ENCODE data around the gene TWF2. TPM values are rescaled to one million over a fixed set of nuclear protein-coding genes. Genes with fewer than 3 reads are reported as not detected.

Gene TWF2
- total RNA-seq, 2 experiments from 2014 or later = 127 to 134 TPM

- no peak for DNase-seq
- H3K27me3 Mint-ChIP-seq = no peaks in the 10 kb centered on the region
- peaks cover 84% of the 10 kb centered on the region for H3K4me1 Mint-ChIP-seq
- H3K36me3 Mint-ChIP-seq = peaks cover 85% of the 10 kb centered on the region
- H3K9me3 Mint-ChIP-seq = no peaks in the 10 kb centered on the region
- H3K27ac Mint-ChIP-seq = peak overlapping the region; percentile 95
- peak overlapping the region; percentile 72 for H3K4me3 Mint-ChIP-seq
Measured at GRCh38 chr3:52270252-52270754, 31.3 kb upstream of the TWF2 start.

GRCh38 chr3:52269776-52270175, 30.8 kb upstream of the TWF2 start:
- no peaks in the 10 kb centered on the region for H3K9me3 Mint-ChIP-seq
- peak overlapping the region; percentile 95 for H3K27ac Mint-ChIP-seq
- H3K27me3 Mint-ChIP-seq = no peaks in the 10 kb centered on the region
- H3K4me3 Mint-ChIP-seq = peak overlapping the region; percentile 72
- DNase-seq = no peak
- H3K4me1 Mint-ChIP-seq = peaks cover 86% of the 10 kb centered on the region
- peaks cover 84% of the 10 kb centered on the region for H3K36me3 Mint-ChIP-seq

GRCh38 chr3:52268036-52268435, 29.1 kb upstream of the TWF2 start:
- peak; percentile 65 for DNase-seq
- Mint-ChIP-seq H3K4me1 (peaks cover 83% of the 10 kb centered on the region), H3K4me3 (peak overlapping the region; percentile 57), H3K9me3 (no peaks in the 10 kb centered on the region), H3K27ac (peak overlapping the region; percentile 95), H3K27me3 (no peaks in the 10 kb centered on the region), H3K36me3 (peaks cover 84% of the 10 kb centered on the region)

- Mint-ChIP-seq H3K36me3 (peaks cover 80% of the 10 kb centered on the region), H3K27ac (peak overlapping the region; percentile 31)
- no peak for DNase-seq
Measured at GRCh38 chr3:52265387-52265786, 26.4 kb upstream of the TWF2 start.

GRCh38 chr3:52262447-52262846, 23.5 kb upstream of the TWF2 start:
- Mint-ChIP-seq H3K27ac (peak overlapping the region; percentile 79), H3K4me1 (peaks cover 72% of the 10 kb centered on the region), H3K27me3 (no peaks in the 10 kb centered on the region), H3K4me3 (no peak overlapping the region), H3K9me3 (no peaks in the 10 kb centered on the region), H3K36me3 (peaks cover 86% of the 10 kb centered on the region)
- no peak for DNase-seq

More at GRCh38 chr3:52265387-52265786, 26.4 kb upstream of the TWF2 start:
- Mint-ChIP-seq H3K4me3 (no peak overlapping the region), H3K27me3 (no peaks in the 10 kb centered on the region), H3K4me1 (peaks cover 76% of the 10 kb centered on the region), H3K9me3 (no peaks in the 10 kb centered on the region)

GRCh38 chr3:52259448-52259847, 20.5 kb upstream of the TWF2 start:
- no peak for DNase-seq
- peaks cover 84% of the 10 kb centered on the region for H3K4me1 Mint-ChIP-seq
- H3K27me3 Mint-ChIP-seq = no peaks in the 10 kb centered on the region
- no peaks in the 10 kb centered on the region for H3K9me3 Mint-ChIP-seq
- peaks cover 87% of the 10 kb centered on the region for H3K36me3 Mint-ChIP-seq
- no peak overlapping the region for H3K4me3 Mint-ChIP-seq
- H3K27ac Mint-ChIP-seq = peak overlapping the region; percentile 79

GRCh38 chr3:52259035-52259434, 20.1 kb upstream of the TWF2 start:
- no peaks in the 10 kb centered on the region for H3K27me3 Mint-ChIP-seq
- H3K4me1 Mint-ChIP-seq = peaks cover 84% of the 10 kb centered on the region
- no peak overlapping the region for H3K4me3 Mint-ChIP-seq
- no peak for DNase-seq
- no peaks in the 10 kb centered on the region for H3K9me3 Mint-ChIP-seq
- peak overlapping the region; percentile 79 for H3K27ac Mint-ChIP-seq
- peaks cover 83% of the 10 kb centered on the region for H3K36me3 Mint-ChIP-seq

- no peaks in the 10 kb centered on the region for H3K27me3 Mint-ChIP-seq
- H3K27ac Mint-ChIP-seq = peak overlapping the region; percentile 79
- H3K4me3 Mint-ChIP-seq = no peak overlapping the region
- H3K9me3 Mint-ChIP-seq = no peaks in the 10 kb centered on the region
- H3K36me3 Mint-ChIP-seq = peaks cover 79% of the 10 kb centered on the region
- no peak for DNase-seq
- H3K4me1 Mint-ChIP-seq = peaks cover 86% of the 10 kb centered on the region
Measured at GRCh38 chr3:52257911-52258310, 19.0 kb upstream of the TWF2 start.

GRCh38 chr3:52256622-52257021, 17.7 kb upstream of the TWF2 start:
- H3K9me3 Mint-ChIP-seq = no peaks in the 10 kb centered on the region
- peaks cover 88% of the 10 kb centered on the region for H3K4me1 Mint-ChIP-seq
- no peaks in the 10 kb centered on the region for H3K27me3 Mint-ChIP-seq
- H3K27ac Mint-ChIP-seq = peak overlapping the region; percentile 79
- H3K36me3 Mint-ChIP-seq = peaks cover 84% of the 10 kb centered on the region
- no peak overlapping the region for H3K4me3 Mint-ChIP-seq
- no peak for DNase-seq

- Mint-ChIP-seq H3K36me3 (peaks cover 81% of the 10 kb centered on the region), H3K4me3 (no peak overlapping the region), H3K9me3 (no peaks in the 10 kb centered on the region)
Measured at GRCh38 chr3:52256159-52256558, 17.2 kb upstream of the TWF2 start.

GRCh38 chr3:52254608-52255007, 15.7 kb upstream of the TWF2 start:
- no peaks in the 10 kb centered on the region for H3K27me3 Mint-ChIP-seq
- DNase-seq = no peak
- H3K4me3 Mint-ChIP-seq = no peak overlapping the region
- peaks cover 86% of the 10 kb centered on the region for H3K4me1 Mint-ChIP-seq
- peak overlapping the region; percentile 99 for H3K27ac Mint-ChIP-seq
- peaks cover 79% of the 10 kb centered on the region for H3K36me3 Mint-ChIP-seq
- H3K9me3 Mint-ChIP-seq = no peaks in the 10 kb centered on the region

More at GRCh38 chr3:52256159-52256558, 17.2 kb upstream of the TWF2 start:
- H3K4me1 Mint-ChIP-seq = peaks cover 85% of the 10 kb centered on the region
- H3K27me3 Mint-ChIP-seq = no peaks in the 10 kb centered on the region
- peak overlapping the region; percentile 79 for H3K27ac Mint-ChIP-seq
- DNase-seq = no peak

GRCh38 chr3:52253314-52254304, 14.7 kb upstream of the TWF2 start:
- Mint-ChIP-seq H3K4me1 (peaks cover 88% of the 10 kb centered on the region), H3K27me3 (no peaks in the 10 kb centered on the region), H3K27ac (peak overlapping the region; percentile 99), H3K36me3 (peaks cover 77% of the 10 kb centered on the region), H3K4me3 (peak overlapping the region; percentile 76), H3K9me3 (no peaks in the 10 kb centered on the region)
- peak; percentile 87 for DNase-seq

GRCh38 chr3:52250122-52250521, 11.2 kb upstream of the TWF2 start:
- H3K27ac Mint-ChIP-seq = peak overlapping the region; percentile 93
- peaks cover 71% of the 10 kb centered on the region for H3K36me3 Mint-ChIP-seq
- no peak overlapping the region for H3K4me3 Mint-ChIP-seq
- H3K4me1 Mint-ChIP-seq = peaks cover 74% of the 10 kb centered on the region
- H3K27me3 Mint-ChIP-seq = no peaks in the 10 kb centered on the region
- H3K9me3 Mint-ChIP-seq = no peaks in the 10 kb centered on the region
- no peak for DNase-seq

- Mint-ChIP-seq H3K27ac (peak overlapping the region; percentile 93), H3K4me1 (peaks cover 75% of the 10 kb centered on the region), H3K4me3 (no peak overlapping the region), H3K9me3 (no peaks in the 10 kb centered on the region), H3K27me3 (no peaks in the 10 kb centered on the region), H3K36me3 (peaks cover 71% of the 10 kb centered on the region)
- DNase-seq = no peak
Measured at GRCh38 chr3:52249683-52250082, 10.7 kb upstream of the TWF2 start.

GRCh38 chr3:52248816-52249547, 10.0 kb upstream of the TWF2 start:
- H3K4me1 Mint-ChIP-seq = peaks cover 75% of the 10 kb centered on the region
- no peaks in the 10 kb centered on the region for H3K9me3 Mint-ChIP-seq
- H3K36me3 Mint-ChIP-seq = peaks cover 77% of the 10 kb centered on the region
- H3K4me3 Mint-ChIP-seq = peak overlapping the region; percentile 22
- no peak for DNase-seq
- no peaks in the 10 kb centered on the region for H3K27me3 Mint-ChIP-seq
- H3K27ac Mint-ChIP-seq = peak overlapping the region; percentile 93
